ACC112 (cell line): Measurements from ENCODE around the gene DUSP1.

Source experiments
- H2AFZ ChIP-seq: fragments of 200-600 bp; sonication (generic); one replicate; pipeline ENCODE4 v1.6.0; 2017; ENCODE audit warnings: antibody characterized with exemption, low read length; ENCODE audit not compliant: unreplicated experiment
- H3K27ac ChIP-seq: fragments of 200-600 bp; sonication (generic); 2 replicates; pipeline ENCODE4 v1.5.1; 2014; ENCODE audit warnings: low read depth, mild to moderate bottlenecking, antibody characterized with exemption, low read length, moderate library complexity
- H3K27me3 ChIP-seq: fragments of 200-600 bp; sonication (generic); 2 replicates; pipeline ENCODE4 v1.6.1; 2014; ENCODE audit warnings: mild to moderate bottlenecking, antibody characterized with exemption, low read length, moderate library complexity, mixed read lengths; ENCODE audit not compliant: insufficient read depth
- H3K36me3 ChIP-seq: fragments of 200-600 bp; sonication (generic); 2 replicates; pipeline ENCODE4 v1.6.1; 2016; ENCODE audit warnings: mild to moderate bottlenecking, antibody characterized with exemption, low read length, moderate library complexity, mixed read lengths; ENCODE audit not compliant: insufficient read depth
- H3K4me1 ChIP-seq: fragments of 200-600 bp; sonication (generic); one replicate; pipeline ENCODE4 v1.6.1; 2016; ENCODE audit warnings: low read length, mixed read lengths; ENCODE audit not compliant: insufficient read depth, unreplicated experiment, control insufficient read depth
- H3K4me3 ChIP-seq: fragments of 200-600 bp; sonication (generic); 2 replicates; pipeline ENCODE4 v1.5.1; 2014; ENCODE audit warnings: mild to moderate bottlenecking, low read depth, low read length
- H3K79me2 ChIP-seq: fragments of 200-600 bp; sonication (generic); one replicate; pipeline ENCODE4 v1.6.0; 2016; ENCODE audit warnings: low read length; ENCODE audit not compliant: control insufficient read depth, unreplicated experiment, insufficient read depth

DUSP1 gene

DNA sequence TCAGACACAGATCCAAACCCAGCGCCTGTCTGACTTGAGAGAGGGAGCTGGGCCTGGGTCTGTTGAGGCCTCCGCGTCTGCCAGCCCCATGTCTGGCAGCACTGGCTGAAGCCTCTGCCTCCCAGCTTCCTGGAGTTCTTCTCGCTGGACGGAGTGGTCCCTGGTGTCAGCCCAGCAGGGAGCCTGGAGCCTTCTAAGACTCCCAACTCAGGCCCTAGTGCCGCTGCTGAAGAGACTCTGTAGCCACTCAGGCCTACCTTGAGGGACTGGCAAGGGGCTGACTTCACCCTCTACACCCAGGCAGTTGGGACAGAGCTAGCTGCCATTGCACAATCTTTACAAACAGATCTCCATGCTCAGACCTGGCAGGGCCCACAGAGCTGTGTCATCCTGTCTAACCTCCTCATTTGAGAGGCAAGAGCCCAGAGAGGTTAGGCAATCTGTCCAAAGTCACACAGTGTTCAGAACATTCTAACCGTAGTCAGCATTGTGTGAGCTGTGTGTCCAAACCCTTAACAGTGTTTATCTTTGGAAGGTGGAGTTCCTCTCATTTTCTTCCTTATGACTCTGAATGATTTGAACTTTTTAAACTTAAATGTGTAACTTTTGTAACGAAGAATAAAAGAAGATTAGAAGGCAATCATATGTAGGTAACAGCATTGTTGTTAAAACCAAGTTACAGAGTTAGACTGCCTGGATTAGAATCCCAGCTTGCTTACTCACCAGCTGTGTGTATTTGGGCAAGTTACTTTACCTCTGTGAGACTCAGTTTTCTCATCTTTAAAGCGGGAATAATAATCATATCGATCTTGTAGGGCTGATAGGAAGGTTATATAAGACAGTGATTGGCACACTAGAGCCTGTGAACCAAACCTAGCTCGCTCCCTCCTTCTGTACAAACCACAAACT, 4.6 kb upstream of the DUSP1 start:
- H3K4me3 ChIP-seq = no peak overlapping the region
- H3K36me3 ChIP-seq = peaks cover 2% of the 10 kb centered on the region; the same call in 1 of the 2 replicates
- H3K27ac ChIP-seq = peak overlapping the region; percentile 100
- H3K79me2 ChIP-seq = peaks cover 8% of the 10 kb centered on the region
- H3K4me1 ChIP-seq = peaks cover 68% of the 10 kb centered on the region
- H2AFZ ChIP-seq = no peak overlapping the region
- no peaks in the 10 kb centered on the region for H3K27me3 ChIP-seq

DNA sequence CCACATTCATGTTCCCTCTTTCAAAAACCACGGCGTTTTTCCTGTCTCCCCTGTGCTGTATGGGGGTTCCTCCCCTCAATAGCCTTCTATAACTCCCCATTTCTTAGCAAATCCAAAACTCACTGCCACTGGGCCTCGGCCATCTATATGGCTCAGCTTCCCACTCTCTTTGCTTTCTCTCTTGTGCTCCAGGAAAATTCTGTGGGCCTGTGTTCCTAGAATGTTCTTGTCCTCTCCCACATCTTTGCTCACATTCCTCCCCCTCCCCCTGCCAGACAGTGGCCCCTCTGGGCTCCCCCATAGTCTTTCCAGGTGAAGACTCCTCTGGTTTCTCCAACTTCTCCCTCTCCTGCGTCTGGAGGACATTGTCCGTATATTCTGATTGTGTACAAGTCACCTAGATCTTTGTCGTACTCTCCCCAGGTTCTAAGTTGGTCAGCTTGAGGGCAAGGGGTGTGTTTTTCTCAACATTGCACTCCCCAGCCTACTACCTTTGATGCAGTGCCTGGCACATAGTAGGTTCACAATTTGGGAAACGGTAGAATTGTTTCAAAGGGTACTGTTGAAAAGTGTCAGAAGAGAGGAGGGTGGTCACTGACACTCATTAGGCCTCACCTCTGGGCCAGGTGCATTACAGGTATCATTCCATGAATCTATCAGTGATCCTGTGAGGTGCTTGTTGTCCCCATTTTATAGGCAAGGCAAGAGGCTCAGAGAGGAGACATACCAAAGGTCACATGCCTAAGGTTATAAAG, 3.7 kb upstream of the DUSP1 start:
- H3K79me2 ChIP-seq = peaks cover 17% of the 10 kb centered on the region
- H3K4me1 ChIP-seq = peaks cover 68% of the 10 kb centered on the region
- no peaks in the 10 kb centered on the region for H3K27me3 ChIP-seq
- no peak overlapping the region for H2AFZ ChIP-seq
- H3K27ac ChIP-seq = peak overlapping the region; percentile 100
- no peak overlapping the region for H3K4me3 ChIP-seq
- peaks cover 11% of the 10 kb centered on the region for H3K36me3 ChIP-seq

DNA sequence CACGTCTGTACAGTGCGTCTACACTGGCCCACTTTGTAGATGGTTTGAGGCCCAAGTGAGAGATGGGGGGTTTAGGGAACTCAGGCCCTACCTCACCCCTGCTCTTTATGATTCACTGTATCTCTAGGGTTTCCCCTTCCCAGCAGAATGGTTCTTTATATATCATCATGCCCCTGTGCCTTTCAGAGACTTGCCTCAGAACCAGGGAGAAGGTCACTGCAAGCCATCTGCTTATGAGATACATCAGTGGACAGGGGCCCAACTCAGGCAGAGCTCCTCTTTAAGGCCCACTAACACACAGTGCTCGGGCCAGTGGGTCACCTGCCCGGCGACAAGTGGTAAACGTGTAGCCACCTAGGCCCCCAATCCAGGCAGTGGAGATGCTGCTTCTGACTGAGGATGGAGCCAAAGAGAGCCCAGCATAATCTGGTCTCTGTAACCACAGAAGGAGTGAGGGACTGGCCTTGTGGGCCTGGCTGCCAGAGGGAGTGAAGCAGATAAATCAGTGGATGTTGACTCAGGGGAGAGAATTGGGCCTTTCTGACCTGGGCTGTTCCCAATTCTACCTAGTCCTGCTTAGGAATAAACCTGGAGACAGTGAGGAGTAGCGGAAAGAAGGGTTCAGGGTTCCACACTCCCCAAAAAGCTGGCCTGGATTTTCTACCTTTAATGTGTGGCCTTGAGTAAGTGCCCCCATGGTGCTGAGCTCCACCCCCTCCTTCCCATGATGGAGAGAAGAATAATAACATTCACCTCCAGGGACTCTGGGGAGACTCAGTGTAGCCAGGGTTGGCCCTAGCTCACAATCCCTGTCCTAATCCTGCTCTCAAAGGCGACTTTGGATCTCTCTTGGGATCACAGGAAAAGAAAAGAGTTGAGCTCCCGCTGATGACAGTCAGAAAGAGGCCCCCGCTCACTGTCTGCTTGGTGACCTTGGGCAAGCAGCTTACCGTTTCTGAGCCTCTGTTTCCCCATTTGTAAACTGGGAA, 2.8 kb upstream of the DUSP1 start:
- Histone ChIP-seq H3K36me3 (peaks cover 20% of the 10 kb centered on the region), H3K4me1 (peaks cover 65% of the 10 kb centered on the region), H3K27ac (peak overlapping the region; percentile 100), H3K4me3 (no peak overlapping the region; the same call in 1 of the 2 replicates), H3K27me3 (no peaks in the 10 kb centered on the region), H2AFZ (no peak overlapping the region), H3K79me2 (peaks cover 26% of the 10 kb centered on the region)

DNA sequence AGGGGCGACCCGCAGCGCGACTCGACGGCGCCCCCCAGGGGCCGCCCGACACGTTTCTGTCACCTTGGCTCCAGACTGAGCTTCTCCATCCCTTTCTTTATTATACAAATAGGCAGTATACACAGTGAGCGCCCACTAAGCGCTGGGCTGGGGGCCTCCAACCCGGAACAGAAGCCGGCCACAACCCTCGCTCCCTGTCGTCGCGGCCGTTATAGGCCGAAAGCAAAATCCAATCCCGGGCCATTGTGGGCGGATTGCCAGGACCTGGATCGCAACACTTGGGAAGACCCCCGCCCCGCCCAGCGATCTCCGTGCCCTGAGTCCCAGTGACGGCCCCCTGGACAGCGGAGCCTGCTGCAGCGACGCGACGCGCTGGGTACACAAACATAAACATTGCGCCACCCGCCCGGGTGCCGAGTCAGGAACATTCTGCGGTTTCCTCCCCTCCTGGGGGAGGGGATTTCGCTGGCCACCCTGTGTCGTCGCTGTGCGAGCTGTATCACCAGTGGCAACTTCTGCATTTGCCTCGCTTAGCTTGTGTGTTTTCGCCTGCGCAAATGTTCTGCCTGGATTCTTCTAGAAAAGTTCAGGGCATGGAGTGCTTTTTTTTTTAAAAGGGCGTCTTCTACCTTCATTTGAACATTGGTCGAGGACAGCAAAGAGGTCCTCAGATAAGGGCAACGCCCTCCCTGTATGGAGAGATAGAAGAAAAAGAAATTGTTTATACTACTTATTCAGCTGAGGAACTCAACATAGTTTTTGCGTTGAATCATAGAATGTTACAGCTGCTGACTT, 1.3 kb upstream of the DUSP1 start:
- Histone ChIP-seq H2AFZ (no peak overlapping the region), H3K27me3 (no peaks in the 10 kb centered on the region), H3K4me3 (peak overlapping the region; percentile 72), H3K36me3 (peaks cover 35% of the 10 kb centered on the region), H3K79me2 (peaks cover 40% of the 10 kb centered on the region), H3K27ac (peak overlapping the region; percentile 100), H3K4me1 (peaks cover 54% of the 10 kb centered on the region)

GRCh38 chr5:172771439-172772111, 580 bp upstream of the DUSP1 start:
- Histone ChIP-seq H3K4me1 (peaks cover 47% of the 10 kb centered on the region), H3K27me3 (no peaks in the 10 kb centered on the region), H3K79me2 (peaks cover 40% of the 10 kb centered on the region), H3K27ac (peak overlapping the region; percentile 100), H3K4me3 (peak overlapping the region; percentile 72), H2AFZ (no peak overlapping the region), H3K36me3 (peaks cover 35% of the 10 kb centered on the region)

DNA sequence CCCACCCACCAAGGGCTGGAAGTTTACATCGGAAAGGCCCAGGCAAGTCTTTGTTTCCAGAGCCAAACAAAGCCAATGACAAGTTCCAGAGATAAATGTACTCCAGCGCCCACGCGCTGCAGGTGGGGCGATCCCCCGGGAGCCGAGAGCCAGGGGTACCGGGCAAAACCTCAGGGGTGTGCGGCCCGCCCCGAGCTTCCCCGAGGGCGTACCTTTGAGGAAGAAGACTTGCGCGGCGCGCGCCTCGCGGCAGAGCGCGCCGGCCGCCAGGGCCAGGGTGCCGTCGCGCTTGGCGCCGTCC, 671 bp downstream of the DUSP1 start:
- peaks cover 40% of the 10 kb centered on the region for H3K79me2 ChIP-seq
- peak overlapping the region; percentile 97 for H3K4me3 ChIP-seq
- peaks cover 36% of the 10 kb centered on the region for H3K4me1 ChIP-seq
- no peak overlapping the region for H2AFZ ChIP-seq
- H3K36me3 ChIP-seq = peaks cover 35% of the 10 kb centered on the region
- no peaks in the 10 kb centered on the region for H3K27me3 ChIP-seq
- H3K27ac ChIP-seq = peak overlapping the region; percentile 94

DNA sequence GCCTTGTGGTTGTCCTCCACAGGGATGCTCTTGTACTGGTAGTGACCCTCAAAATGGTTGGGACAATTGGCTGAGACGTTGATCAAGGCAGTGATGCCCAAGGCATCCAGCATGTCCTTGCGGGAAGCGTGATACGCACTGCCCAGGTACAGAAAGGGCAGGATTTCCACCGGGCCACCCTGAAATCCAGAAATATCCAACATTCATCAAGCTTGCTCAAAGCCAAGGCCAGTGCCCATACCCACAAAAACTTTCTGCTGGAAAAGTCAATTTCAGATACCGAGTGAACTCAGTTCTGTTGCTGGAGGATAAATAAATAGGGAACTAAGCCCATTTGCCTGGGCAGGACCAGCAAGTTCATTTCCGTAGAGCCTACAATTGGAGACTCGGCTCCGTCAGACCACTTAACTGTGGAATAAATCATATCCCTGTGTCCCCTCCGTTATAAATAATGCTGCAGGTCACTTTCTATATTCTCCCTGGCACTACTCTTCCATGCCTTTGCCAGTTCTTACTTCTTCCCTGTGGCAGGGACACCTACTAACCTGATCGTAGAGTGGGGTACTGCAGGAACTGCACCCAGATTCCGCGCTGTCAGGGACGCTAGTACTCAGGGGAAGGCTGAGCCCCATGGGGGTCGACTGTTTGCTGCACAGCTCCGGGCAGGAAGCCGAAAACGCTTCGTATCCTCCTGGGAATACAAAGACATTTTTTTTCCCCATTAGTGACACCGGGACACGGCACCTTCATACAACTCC, 1.2 kb downstream of the DUSP1 start:
- peak overlapping the region; percentile 97 for H3K4me3 ChIP-seq
- H3K27me3 ChIP-seq = no peaks in the 10 kb centered on the region
- peaks cover 35% of the 10 kb centered on the region for H3K36me3 ChIP-seq
- H3K79me2 ChIP-seq = peaks cover 38% of the 10 kb centered on the region
- H3K4me1 ChIP-seq = peaks cover 33% of the 10 kb centered on the region
- peak overlapping the region; percentile 94 for H3K27ac ChIP-seq
- no peak overlapping the region for H2AFZ ChIP-seq

DNA sequence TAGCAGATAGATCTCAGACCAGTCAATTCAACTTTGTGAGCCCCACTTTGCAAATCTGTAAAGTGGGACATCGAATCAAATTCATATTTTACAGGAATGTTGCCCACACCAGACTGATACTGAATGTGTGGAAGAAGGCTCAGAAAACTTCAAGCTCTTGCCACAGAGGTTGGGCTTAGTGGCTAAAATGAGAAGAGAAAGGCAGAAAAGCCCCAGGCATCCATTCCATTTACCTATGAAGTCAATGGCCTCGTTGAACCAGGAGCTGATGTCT, 1.7 kb downstream of the DUSP1 start:
- peak overlapping the region; percentile 94 for H3K27ac ChIP-seq
- H3K4me3 ChIP-seq = peak overlapping the region; percentile 97
- H3K79me2 ChIP-seq = peaks cover 35% of the 10 kb centered on the region
- H3K36me3 ChIP-seq = peaks cover 35% of the 10 kb centered on the region
- peaks cover 28% of the 10 kb centered on the region for H3K4me1 ChIP-seq
- no peak overlapping the region for H2AFZ ChIP-seq
- no peaks in the 10 kb centered on the region for H3K27me3 ChIP-seq
